Adipocyte (in vitro differentiated cells): ENCODE measurements around the gene KHNYN.

Experiments used
- DNase-seq: peaks from one replicate; pipeline ENCODE4 v3.0.0-alpha.2; 2015; ENCODE audit warnings: low read depth
- H3K27me3 ChIP-seq: replicated peaks from 2 replicates; pipeline ENCODE4 v1.7.0; 2013; ENCODE audit warnings: mild to moderate bottlenecking, low read length, moderate library complexity; ENCODE audit not compliant: control insufficient read depth, insufficient read depth
- H3K36me3 ChIP-seq: 2 replicates; pipeline ENCODE4 v1.7.0; 2013; ENCODE audit warnings: low read length, mild to moderate bottlenecking, moderate library complexity; ENCODE audit not compliant: control insufficient read depth, insufficient read depth, severe bottlenecking
- H3K4me1 ChIP-seq: 2 replicates; pipeline ENCODE4 v1.7.0; 2013; ENCODE audit warnings: mild to moderate bottlenecking, low read length, moderate library complexity; ENCODE audit not compliant: control insufficient read depth, insufficient read depth
- H3K4me3 ChIP-seq: 2 replicates; pipeline ENCODE4 v1.7.0; 2013; ENCODE audit warnings: mild to moderate bottlenecking, low read length, moderate library complexity
- H3K9ac ChIP-seq: 2 replicates; pipeline ENCODE4 v1.7.0; 2013; ENCODE audit warnings: mild to moderate bottlenecking, low read length, moderate library complexity
- H3K9me3 ChIP-seq: 2 replicates; pipeline ENCODE4 v1.7.0; 2013; ENCODE audit warnings: mild to moderate bottlenecking, low read length, moderate library complexity; ENCODE audit not compliant: control insufficient read depth

KHNYN gene

GRCh38 chr14:24403294-24403998 lies 26.3 kb upstream of the KHNYN start:
- H3K9me3 ChIP-seq, result no peaks in the 10 kb centered on the region
- no peaks in the 10 kb centered on the region for H3K27me3 ChIP-seq
- peak; percentile 57 for DNase-seq
- peaks cover 30% of the 10 kb centered on the region for H3K4me1 ChIP-seq
- H3K36me3 ChIP-seq, result no peaks in the 10 kb centered on the region
- H3K4me3 ChIP-seq, result peak overlapping the region; percentile 27
- H3K9ac ChIP-seq, result no peak overlapping the region

- Histone ChIP-seq H3K36me3 (no peaks in the 10 kb centered on the region), H3K4me1 (peaks cover 31% of the 10 kb centered on the region), H3K4me3 (no peak overlapping the region), H3K27me3 (no peaks in the 10 kb centered on the region), H3K9me3 (no peaks in the 10 kb centered on the region), H3K9ac (no peak overlapping the region)
- no peak for DNase-seq
Observed at GRCh38 chr14:24404814-24405213, 24.9 kb upstream of the KHNYN start.

GRCh38 chr14:24406416-24406815 lies 23.3 kb upstream of the KHNYN start:
- Histone ChIP-seq H3K36me3 (no peaks in the 10 kb centered on the region), H3K9me3 (no peaks in the 10 kb centered on the region), H3K4me3 (no peak overlapping the region), H3K9ac (no peak overlapping the region), H3K27me3 (no peaks in the 10 kb centered on the region), H3K4me1 (peaks cover 24% of the 10 kb centered on the region)
- DNase-seq, result no peak

- no peak overlapping the region for H3K4me3 ChIP-seq
- no peak for DNase-seq
- no peaks in the 10 kb centered on the region for H3K27me3 ChIP-seq
Observed at GRCh38 chr14:24407608-24408325, 22.0 kb upstream of the KHNYN start.

GRCh38 chr14:24408764-24409163 lies 21.0 kb upstream of the KHNYN start:
- Histone ChIP-seq H3K4me3 (no peak overlapping the region), H3K36me3 (no peaks in the 10 kb centered on the region), H3K4me1 (peaks cover 8% of the 10 kb centered on the region), H3K9me3 (no peaks in the 10 kb centered on the region), H3K27me3 (no peaks in the 10 kb centered on the region), H3K9ac (no peak overlapping the region)
- no peak for DNase-seq

More at GRCh38 chr14:24407608-24408325, 22.0 kb upstream of the KHNYN start:
- Histone ChIP-seq H3K9ac (no peak overlapping the region), H3K36me3 (no peaks in the 10 kb centered on the region), H3K4me1 (peaks cover 18% of the 10 kb centered on the region), H3K9me3 (no peaks in the 10 kb centered on the region)

- DNase-seq, result no peak
- Histone ChIP-seq H3K4me3 (no peak overlapping the region), H3K9me3 (no peaks in the 10 kb centered on the region), H3K36me3 (no peaks in the 10 kb centered on the region), H3K9ac (no peak overlapping the region), H3K4me1 (peaks cover 7% of the 10 kb centered on the region), H3K27me3 (no peaks in the 10 kb centered on the region)
Observed at GRCh38 chr14:24409192-24409591, 20.6 kb upstream of the KHNYN start.

- H3K4me1 ChIP-seq, result peaks cover 7% of the 10 kb centered on the region
- no peaks in the 10 kb centered on the region for H3K36me3 ChIP-seq
- DNase-seq, result no peak
- no peaks in the 10 kb centered on the region for H3K27me3 ChIP-seq
- no peak overlapping the region for H3K4me3 ChIP-seq
- no peak overlapping the region for H3K9ac ChIP-seq
- H3K9me3 ChIP-seq, result no peaks in the 10 kb centered on the region
Observed at GRCh38 chr14:24409956-24410355, 19.8 kb upstream of the KHNYN start.

- peak; percentile 73 for DNase-seq
- no peaks in the 10 kb centered on the region for H3K9me3 ChIP-seq
- H3K27me3 ChIP-seq, result no peaks in the 10 kb centered on the region
- no peak overlapping the region for H3K9ac ChIP-seq
- peaks cover 7% of the 10 kb centered on the region for H3K4me1 ChIP-seq
- H3K4me3 ChIP-seq, result no peak overlapping the region
- H3K36me3 ChIP-seq, result no peaks in the 10 kb centered on the region
Observed at GRCh38 chr14:24411443-24412389, 18.0 kb upstream of the KHNYN start.

- no peaks in the 10 kb centered on the region for H3K36me3 ChIP-seq
- H3K27me3 ChIP-seq, result no peaks in the 10 kb centered on the region
- H3K9me3 ChIP-seq, result no peaks in the 10 kb centered on the region
- peaks cover 3% of the 10 kb centered on the region for H3K4me1 ChIP-seq
- no peak overlapping the region for H3K4me3 ChIP-seq
- DNase-seq, result no peak
- H3K9ac ChIP-seq, result no peak overlapping the region
Observed at GRCh38 chr14:24414077-24414476, 15.7 kb upstream of the KHNYN start.

GRCh38 chr14:24414732-24415420 lies 14.9 kb upstream of the KHNYN start:
- Histone ChIP-seq H3K9ac (no peak overlapping the region), H3K4me3 (no peak overlapping the region), H3K4me1 (no peaks in the 10 kb centered on the region), H3K36me3 (no peaks in the 10 kb centered on the region), H3K9me3 (no peaks in the 10 kb centered on the region), H3K27me3 (no peaks in the 10 kb centered on the region)
- DNase-seq, result no peak
